Measurements from ENCODE around the gene SCGB1A1. TPM values are rescaled to one million over a fixed set of nuclear protein-coding genes. Genes with fewer than 3 reads are reported as not detected.

Gene SCGB1A1
- not detected for total RNA-seq (2013)
- polyA plus RNA-seq (not detected), polyA minus RNA-seq (not detected in 2 replicates), total RNA-seq (0 to 1.2 (median 0) reads per million in 11 experiments)

DNA sequence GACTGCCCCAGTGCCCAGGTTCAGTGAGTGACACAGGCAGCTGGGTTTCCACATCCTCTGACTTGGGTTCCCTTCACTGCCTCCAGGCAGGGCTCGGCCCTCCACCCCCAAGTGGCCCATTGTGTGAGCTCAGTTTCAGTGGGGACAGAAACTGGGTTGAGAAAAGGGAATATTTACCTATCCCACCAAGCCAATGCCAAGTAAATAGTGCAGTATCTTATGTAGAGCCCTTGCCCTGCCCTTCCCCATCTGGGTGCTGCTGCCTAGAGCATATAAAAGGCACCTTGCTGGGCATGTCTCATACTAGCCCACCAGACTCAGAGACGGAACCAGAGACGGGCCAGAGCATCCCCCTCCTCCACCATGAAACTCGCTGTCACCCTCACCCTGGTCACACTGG lies at the start of gene SCGB1A1:
Gene SCGB1A1, plus strand, starts transcription at position 301 of the 400 bp plus-strand sequence. Its CDS starts 63 bp downstream, at position 364.
- Histone ChIP-seq H3K27ac (ENCODE audit: low read depth in 1 of 2, low read length in 2 of 2) (no peak within 1 kb of the TSS), H3K4me1 (ENCODE audit: control insufficient read depth in 1 of 2, insufficient read depth in 2 of 2, low read length in 2 of 2) (peaks cover 24 to 29% of the 10 kb centered on the region in 2 donors), H3K36me3 (replicated peaks in 1 of 2; ENCODE audit: control insufficient read depth in 1 of 2, insufficient read depth in 2 of 2, low read length in 2 of 2) (peaks cover 0 to 9% of the 10 kb centered on the region in 2 donors), H2AFZ (ENCODE audit: insufficient read depth, low read depth, low read length, poor library complexity, severe bottlenecking) (no peak within 1 kb of the TSS), H4K20me1 (ENCODE audit: insufficient read depth, low read length) (no peaks in the 10 kb centered on the region), H3K79me2 (ENCODE audit: insufficient read depth, low read length) (peaks cover 12% of the 10 kb centered on the region), H3K9me3 (replicated peaks in 1 of 2; ENCODE audit: control insufficient read depth in 1 of 2, insufficient read depth in 1 of 2, low read length in 2 of 2) (no peaks in the 10 kb centered on the region), H3K4me2 (replicated peaks; ENCODE audit: extremely low read depth, low read length, poor library complexity, severe bottlenecking) (no peak within 1 kb of the TSS), H3K4me3 (replicated peaks in 1 of 3; ENCODE audit: low read depth in 2 of 3, low read length in 3 of 3) (no peak within 1 kb of the TSS), H3K9ac (ENCODE audit: insufficient read depth, low read length, poor library complexity, severe bottlenecking) (peak within 1 kb of the TSS; percentile 36), H3K27me3 (ENCODE audit: control insufficient read depth in 2 of 2, insufficient read depth in 2 of 2, low read length in 2 of 2) (no peaks in the 10 kb centered on the region)
- peaks cover 0 to 2% (median 0%) of the 10 kb centered on the region in 7 donors for H3K9me3 Mint-ChIP-seq
- intact Hi-C loops (cut with micrococcal nuclease), result no loop called here
- TF ChIP-seq, protein P1, sequence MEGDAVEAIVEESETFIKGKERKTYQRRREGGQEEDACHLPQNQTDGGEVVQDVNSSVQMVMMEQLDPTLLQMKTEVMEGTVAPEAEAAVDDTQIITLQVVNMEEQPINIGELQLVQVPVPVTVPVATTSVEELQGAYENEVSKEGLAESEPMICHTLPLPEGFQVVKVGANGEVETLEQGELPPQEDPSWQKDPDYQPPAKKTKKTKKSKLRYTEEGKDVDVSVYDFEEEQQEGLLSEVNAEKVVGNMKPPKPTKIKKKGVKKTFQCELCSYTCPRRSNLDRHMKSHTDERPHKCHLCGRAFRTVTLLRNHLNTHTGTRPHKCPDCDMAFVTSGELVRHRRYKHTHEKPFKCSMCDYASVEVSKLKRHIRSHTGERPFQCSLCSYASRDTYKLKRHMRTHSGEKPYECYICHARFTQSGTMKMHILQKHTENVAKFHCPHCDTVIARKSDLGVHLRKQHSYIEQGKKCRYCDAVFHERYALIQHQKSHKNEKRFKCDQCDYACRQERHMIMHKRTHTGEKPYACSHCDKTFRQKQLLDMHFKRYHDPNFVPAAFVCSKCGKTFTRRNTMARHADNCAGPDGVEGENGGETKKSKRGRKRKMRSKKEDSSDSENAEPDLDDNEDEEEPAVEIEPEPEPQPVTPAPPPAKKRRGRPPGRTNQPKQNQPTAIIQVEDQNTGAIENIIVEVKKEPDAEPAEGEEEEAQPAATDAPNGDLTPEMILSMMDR (IDR thresholded peaks at IDR 0.05), result no peak
- H3K36me3 Mint-ChIP-seq, result peaks cover 5 to 39% of the 10 kb centered on the region in 2 donors
- WGBS (ENCODE audit: insufficient coverage), result 78% methylated on average over 3 of the region's 4 CpGs
- H3K4me3 Mint-ChIP-seq, result peak within 1 kb of the TSS in 1 of 2 donors; percentile 24
- peaks cover 2 to 7% (median 2%) of the 10 kb centered on the region in 3 donors for H3K27me3 Mint-ChIP-seq (ENCODE audit: low read depth in 3 of 3)
- H3K27ac Mint-ChIP-seq, result peak within 1 kb of the TSS in 2 of 7 donors; percentile 34 to 45
- no peak for DNase-seq
- peaks cover 42% of the 10 kb centered on the region for H3K4me1 Mint-ChIP-seq

DNA sequence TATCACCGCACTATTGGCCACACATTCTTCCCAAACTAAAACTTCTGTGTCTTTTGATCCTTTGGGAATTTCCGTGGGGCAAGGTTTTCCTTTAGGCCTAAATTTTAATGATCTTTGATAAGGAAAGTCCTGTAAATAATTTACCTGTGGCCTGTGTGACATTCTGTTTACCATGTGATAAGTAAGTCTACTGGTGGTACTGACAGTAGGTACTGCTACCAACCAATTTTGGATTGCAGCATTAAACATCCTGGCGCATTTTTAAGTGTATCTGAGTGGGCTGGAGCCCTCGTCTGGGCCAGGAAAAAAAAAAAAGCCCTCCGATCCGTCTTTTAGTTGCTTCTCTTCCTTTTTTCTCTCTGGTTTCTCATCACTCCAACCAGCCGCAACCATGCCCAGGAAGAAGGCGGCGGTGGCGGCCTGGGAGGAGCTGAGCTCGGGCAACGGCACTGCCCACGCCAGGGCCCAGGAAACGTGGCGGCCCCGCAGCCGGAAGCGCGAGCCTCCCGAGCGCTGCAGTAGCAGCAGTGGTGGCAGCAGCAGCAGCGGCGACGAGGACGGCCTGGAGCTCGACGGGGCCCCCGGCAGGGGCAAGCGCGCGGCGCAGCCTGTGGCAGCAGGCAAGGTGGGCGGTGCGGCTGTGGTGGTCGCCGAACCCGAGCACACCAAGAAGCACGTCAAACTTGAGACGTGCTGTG lies 47.9 kb upstream of the SCGB1A1 start:
- no peaks in the 10 kb centered on the region for H3K27me3 ChIP-seq (ENCODE audit: control insufficient read depth in 2 of 2, insufficient read depth in 2 of 2, low read length in 2 of 2)
- H3K27ac ChIP-seq (ENCODE audit: low read depth in 1 of 2, low read length in 2 of 2), result peak overlapping the region in 1 of 2 donors; percentile 17
- peak overlapping the region; percentile 14 to 55 (median 32) for H3K4me3 ChIP-seq (replicated peaks in 1 of 3; ENCODE audit: low read depth in 2 of 3, low read length in 3 of 3)
- H4K20me1 ChIP-seq (ENCODE audit: insufficient read depth, low read length), result no peaks in the 10 kb centered on the region
- TF ChIP-seq, protein P1 (IDR thresholded peaks at IDR 0.05), result no peak
- no peaks in the 10 kb centered on the region for H3K9me3 ChIP-seq (replicated peaks in 1 of 2; ENCODE audit: control insufficient read depth in 1 of 2, insufficient read depth in 1 of 2, low read length in 2 of 2)
- Mint-ChIP-seq H3K4me1 (peaks cover 22% of the 10 kb centered on the region), H3K27ac (peak overlapping the region in 6 of 7 donors; percentile 43 to 89 (median 80)), H3K27me3 (ENCODE audit: low read depth in 3 of 3) (no peaks in the 10 kb centered on the region), H3K4me3 (peak overlapping the region; percentile 79 to 88), H3K9me3 (peaks cover 0 to 17% (median 0%) of the 10 kb centered on the region in 7 donors), H3K36me3 (peaks cover 6 to 32% of the 10 kb centered on the region in 2 donors)
- peak overlapping the region; percentile 15 for H3K9ac ChIP-seq (ENCODE audit: insufficient read depth, low read length, poor library complexity, severe bottlenecking)
- peaks cover 0 to 12% of the 10 kb centered on the region in 2 donors for H3K36me3 ChIP-seq (replicated peaks in 1 of 2; ENCODE audit: control insufficient read depth in 1 of 2, insufficient read depth in 2 of 2, low read length in 2 of 2)
- H3K4me2 ChIP-seq (replicated peaks; ENCODE audit: extremely low read depth, low read length, poor library complexity, severe bottlenecking), result peak overlapping the region; percentile 54
- no peaks in the 10 kb centered on the region for H3K79me2 ChIP-seq (ENCODE audit: insufficient read depth, low read length)
- peak overlapping the region; percentile 44 for H2AFZ ChIP-seq (ENCODE audit: insufficient read depth, low read depth, low read length, poor library complexity, severe bottlenecking)
- DNase-seq, result peak; percentile 33 to 61 (median 47)
- peaks cover 6 to 13% of the 10 kb centered on the region in 2 donors for H3K4me1 ChIP-seq (ENCODE audit: control insufficient read depth in 1 of 2, insufficient read depth in 2 of 2, low read length in 2 of 2)
- WGBS (ENCODE audit: insufficient coverage), result 46% methylated on average over 22 of the region's 39 CpGs
- intact Hi-C loops (cut with micrococcal nuclease), result no loop called here
